HG02798 (cell line): Measurements from ENCODE around the gene ARHGAP28.
"Not testable (repeated sequence)": the region's sequence is repeated elsewhere in the genome, so short reads cannot be mapped to it uniquely, and the experiment has no call there.

Experiments
- ATAC-seq: cut with Tn5 transposase; IDR thresholded peaks from one replicate; pipeline ENCODE4 v1.9.1; 2021; ENCODE audit warnings: mild to moderate bottlenecking; ENCODE audit not compliant: unreplicated experiment, poor library complexity

ARHGAP28 gene

GRCh38 chr18:6811816-6812215 is 82.3 kb downstream of the ARHGAP28 start:
- ATAC-seq, result no peak

GRCh38 chr18:6814882-6815425 is 85.4 kb downstream of the ARHGAP28 start:
- no peak for ATAC-seq

GRCh38 chr18:6816154-6816553 is 86.6 kb downstream of the ARHGAP28 start:
- ATAC-seq, result no peak

- ATAC-seq, result no peak
Measured at GRCh38 chr18:6819332-6819731, 89.8 kb downstream of the ARHGAP28 start.

GRCh38 chr18:6820314-6820713 is 90.8 kb downstream of the ARHGAP28 start:
- no peak for ATAC-seq

GRCh38 chr18:6821356-6821755 is 91.8 kb downstream of the ARHGAP28 start:
- no peak for ATAC-seq

- not testable (repeated sequence) for ATAC-seq
Measured at GRCh38 chr18:6827161-6827560, 97.6 kb downstream of the ARHGAP28 start.

- ATAC-seq, result not testable (repeated sequence)
Measured at GRCh38 chr18:6827566-6827965, 98.0 kb downstream of the ARHGAP28 start.

GRCh38 chr18:6830916-6831315 is 101.4 kb downstream of the ARHGAP28 start:
- ATAC-seq, result no peak

GRCh38 chr18:6835345-6835744 is 105.8 kb downstream of the ARHGAP28 start:
- no peak for ATAC-seq

- no peak for ATAC-seq
Measured at GRCh38 chr18:6836331-6836730, 106.8 kb downstream of the ARHGAP28 start.

GRCh38 chr18:6837904-6838303 is 108.4 kb downstream of the ARHGAP28 start:
- no peak for ATAC-seq

GRCh38 chr18:6842081-6842480 is 112.6 kb downstream of the ARHGAP28 start:
- ATAC-seq, result no peak

GRCh38 chr18:6843308-6843707 is 113.8 kb downstream of the ARHGAP28 start:
- no peak for ATAC-seq

GRCh38 chr18:6845521-6845920 is 116.0 kb downstream of the ARHGAP28 start:
- not testable (repeated sequence) for ATAC-seq

- no peak for ATAC-seq
Measured at GRCh38 chr18:6850396-6850795, 120.9 kb downstream of the ARHGAP28 start.

- ATAC-seq, result no peak
Measured at GRCh38 chr18:6851480-6851879, 122.0 kb downstream of the ARHGAP28 start.

GRCh38 chr18:6854811-6855210 is 125.3 kb downstream of the ARHGAP28 start:
- ATAC-seq, result no peak

GRCh38 chr18:6855767-6856166 is 126.3 kb downstream of the ARHGAP28 start:
- ATAC-seq, result no peak

GRCh38 chr18:6857300-6857699 is 127.8 kb downstream of the ARHGAP28 start:
- ATAC-seq, result no peak

- ATAC-seq, result no peak
Measured at GRCh38 chr18:6859676-6860422, 130.3 kb downstream of the ARHGAP28 start.

GRCh38 chr18:6860804-6861448 is 131.4 kb downstream of the ARHGAP28 start:
- ATAC-seq, result no peak
